RWPE1 (cell line): ENCODE data around the gene FOXA3.
A peak's percentile ranks its signal among the peaks of the same experiment; 100 is the strongest.

ENCODE experiments used
- CTCF ChIA-PET: fragments of 350-600 bp; sonication (Branson Sonifier 250); formaldehyde crosslinking; extraction: SDS; loops from one replicate; lab custom pipeline; 2021; lab: Yijun Ruan, JAX
- POLR2A ChIA-PET: fragments of 400-600 bp; formaldehyde crosslinking; extraction: SDS; loops from one replicate; lab custom pipeline; 2020; ENCODE audit warnings: antibody characterized with exemption; ENCODE audit not compliant: low non-redundant PET; lab: Yijun Ruan, JAX
- DNase-seq: peaks from one replicate; pipeline ENCODE4 v3.0.0; 2012; ENCODE audit warnings: low spot score
- H3K27ac ChIP-seq: fragments of 450-650 bp; 2 replicates; pipeline ENCODE4 v1.5.1; 2017
- TF ChIP-seq, protein P1 (sequence below): fragments of 450-650 bp; conservative IDR thresholded peaks from 2 replicates; pipeline ENCODE4 v1.5.1; 2017; ENCODE audit warnings: low read depth, mild to moderate bottlenecking

The FOXA3 gene

DNA sequence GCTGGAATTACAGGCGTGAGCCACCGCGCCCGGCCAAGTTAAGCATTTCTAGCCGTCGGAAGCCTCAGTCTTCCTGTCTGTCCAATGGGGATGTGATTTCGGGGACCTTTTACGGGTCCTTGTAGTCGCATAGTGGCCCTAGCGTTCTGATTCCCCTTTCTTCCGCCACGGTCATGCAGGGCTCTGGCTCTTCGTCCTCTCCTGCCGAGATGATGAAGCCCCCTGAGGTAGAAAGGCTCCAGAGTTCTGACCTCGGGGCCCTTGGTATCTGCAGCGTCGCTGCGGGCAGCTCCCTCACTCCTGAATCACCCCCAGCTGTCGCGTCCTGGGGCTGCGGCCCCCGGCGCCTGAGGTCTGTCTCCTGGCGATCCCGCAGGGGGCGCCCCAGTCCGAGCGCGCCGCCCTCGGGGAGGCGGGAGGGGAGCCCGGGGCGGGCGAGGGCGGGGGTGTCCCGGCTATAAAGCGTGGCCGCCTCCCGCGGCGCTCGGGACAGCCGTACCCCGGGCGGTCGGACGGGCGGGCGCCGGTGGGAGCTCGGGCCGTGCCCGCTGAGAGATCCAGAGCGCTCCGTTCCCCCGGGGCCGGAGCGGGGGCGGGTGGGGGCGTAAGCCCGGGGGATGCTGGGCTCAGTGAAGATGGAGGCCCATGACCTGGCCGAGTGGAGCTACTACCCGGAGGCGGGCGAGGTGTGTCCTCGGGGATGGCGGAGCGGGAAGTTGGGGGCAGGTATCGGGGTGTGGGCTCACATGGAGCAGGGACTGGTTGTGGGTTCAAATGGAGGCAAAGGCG is at the start of gene FOXA3:
Gene FOXA3 (plus strand): TSS at position 487 of the 789 bp plus-strand sequence. CDS start 131 bp downstream, at position 618.
- TF ChIP-seq, protein P1, sequence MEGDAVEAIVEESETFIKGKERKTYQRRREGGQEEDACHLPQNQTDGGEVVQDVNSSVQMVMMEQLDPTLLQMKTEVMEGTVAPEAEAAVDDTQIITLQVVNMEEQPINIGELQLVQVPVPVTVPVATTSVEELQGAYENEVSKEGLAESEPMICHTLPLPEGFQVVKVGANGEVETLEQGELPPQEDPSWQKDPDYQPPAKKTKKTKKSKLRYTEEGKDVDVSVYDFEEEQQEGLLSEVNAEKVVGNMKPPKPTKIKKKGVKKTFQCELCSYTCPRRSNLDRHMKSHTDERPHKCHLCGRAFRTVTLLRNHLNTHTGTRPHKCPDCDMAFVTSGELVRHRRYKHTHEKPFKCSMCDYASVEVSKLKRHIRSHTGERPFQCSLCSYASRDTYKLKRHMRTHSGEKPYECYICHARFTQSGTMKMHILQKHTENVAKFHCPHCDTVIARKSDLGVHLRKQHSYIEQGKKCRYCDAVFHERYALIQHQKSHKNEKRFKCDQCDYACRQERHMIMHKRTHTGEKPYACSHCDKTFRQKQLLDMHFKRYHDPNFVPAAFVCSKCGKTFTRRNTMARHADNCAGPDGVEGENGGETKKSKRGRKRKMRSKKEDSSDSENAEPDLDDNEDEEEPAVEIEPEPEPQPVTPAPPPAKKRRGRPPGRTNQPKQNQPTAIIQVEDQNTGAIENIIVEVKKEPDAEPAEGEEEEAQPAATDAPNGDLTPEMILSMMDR: peak; percentile 60
- DNase-seq: no peak
- CTCF ChIA-PET: interaction anchor here (0.6 to 1.7 kb wide), 6 partner anchors 17 to 186 kb away, joined by 3 to 8 read pairs (median 4); no protein-coding TSS in a partner anchor
- peak within 1 kb of the TSS; percentile 86 for H3K27ac ChIP-seq
- POLR2A ChIA-PET: no interaction called here

DNA sequence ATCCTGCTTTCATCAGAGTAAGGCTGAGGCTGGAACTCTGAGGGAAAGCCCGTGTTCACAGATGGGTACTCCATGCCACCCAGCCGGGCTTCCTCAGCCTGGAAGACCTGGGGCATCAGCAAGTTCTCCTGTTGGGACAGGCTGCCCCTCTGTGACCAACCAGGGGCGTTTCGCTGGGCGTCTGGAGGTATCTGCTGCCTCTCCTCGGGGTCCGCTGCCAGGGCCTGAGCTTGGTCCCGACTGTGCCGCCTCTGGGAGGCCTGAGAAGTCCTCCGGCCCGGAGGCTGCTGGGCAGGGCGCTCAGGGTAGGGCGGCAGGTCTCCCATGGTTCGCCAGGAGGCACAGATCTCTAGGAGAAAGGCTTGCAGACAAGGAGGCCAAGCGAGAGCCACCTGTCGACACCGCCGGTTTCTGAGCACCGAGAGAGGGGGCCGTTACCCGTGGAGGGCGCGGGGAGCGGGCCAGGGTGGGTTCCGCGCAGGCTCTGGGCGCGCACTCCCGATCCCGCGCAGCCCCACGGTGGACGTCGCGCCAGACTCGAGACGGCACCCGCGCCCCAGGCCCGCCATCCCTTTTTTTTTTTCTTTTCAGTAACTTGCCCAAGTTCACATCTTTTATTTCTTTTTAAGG is 49.2 kb upstream of the FOXA3 start, which contains the start of gene RSPH6A:
Gene RSPH6A (minus strand): TSS at position 458 of the 630 bp plus-strand sequence. CDS start 132 bp downstream, at position 326.
- DNase-seq: no peak
- CTCF ChIA-PET: no interaction called here
- TF ChIP-seq, protein P1: no peak
- POLR2A ChIA-PET: interaction anchor here (0.6 kb wide), 1 partner anchor 32 kb away, joined by 3 read pairs; no protein-coding TSS in a partner anchor
- peak within 1 kb of the TSS; percentile 75 for H3K27ac ChIP-seq

DNA sequence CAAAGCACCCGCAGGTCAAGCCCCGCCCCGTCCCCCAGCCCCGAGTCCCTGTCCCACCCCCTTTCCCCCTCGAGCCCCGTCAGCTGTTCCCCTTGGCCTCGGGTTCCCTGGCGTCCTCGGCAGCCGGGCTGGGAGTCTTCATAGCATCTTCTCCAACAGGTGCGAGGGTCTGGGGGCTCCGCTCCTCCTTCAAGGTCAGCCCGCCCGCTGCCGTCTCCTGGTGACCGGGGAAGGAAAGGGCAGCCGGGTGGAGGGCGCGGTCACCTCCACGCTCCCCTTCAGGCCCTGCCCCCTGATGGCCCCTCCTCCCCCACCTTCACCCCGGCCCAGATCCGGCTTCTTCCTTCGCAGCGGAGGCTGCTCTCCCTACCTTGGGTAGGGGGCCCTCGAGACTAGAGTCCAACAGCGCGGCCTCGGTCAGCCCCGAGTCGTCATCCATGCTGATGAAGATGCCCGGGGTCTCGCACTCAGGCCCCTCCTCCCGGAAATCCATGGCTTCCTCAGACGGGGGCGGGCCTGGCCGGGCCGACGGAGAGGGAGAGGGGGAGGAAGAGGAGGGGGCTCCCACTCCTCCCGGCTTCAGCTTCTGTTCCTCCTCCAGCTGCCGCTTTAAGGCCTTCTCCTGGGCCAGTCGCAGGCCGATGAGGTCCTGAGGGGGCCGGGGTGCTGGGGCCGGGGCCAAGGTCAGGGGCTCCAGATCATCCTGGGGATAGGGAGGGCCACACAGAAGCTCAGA is 48.5 kb upstream of the FOXA3 start:
- POLR2A ChIA-PET: no interaction called here
- no peak for DNase-seq
- CTCF ChIA-PET: interaction anchor here (0.6 to 1.9 kb wide), 2 partner anchors 16 to 37 kb away, joined by 3 to 9 read pairs; no protein-coding TSS in a partner anchor
- H3K27ac ChIP-seq: no peak overlapping the region
- TF ChIP-seq, protein P1: no peak

DNA sequence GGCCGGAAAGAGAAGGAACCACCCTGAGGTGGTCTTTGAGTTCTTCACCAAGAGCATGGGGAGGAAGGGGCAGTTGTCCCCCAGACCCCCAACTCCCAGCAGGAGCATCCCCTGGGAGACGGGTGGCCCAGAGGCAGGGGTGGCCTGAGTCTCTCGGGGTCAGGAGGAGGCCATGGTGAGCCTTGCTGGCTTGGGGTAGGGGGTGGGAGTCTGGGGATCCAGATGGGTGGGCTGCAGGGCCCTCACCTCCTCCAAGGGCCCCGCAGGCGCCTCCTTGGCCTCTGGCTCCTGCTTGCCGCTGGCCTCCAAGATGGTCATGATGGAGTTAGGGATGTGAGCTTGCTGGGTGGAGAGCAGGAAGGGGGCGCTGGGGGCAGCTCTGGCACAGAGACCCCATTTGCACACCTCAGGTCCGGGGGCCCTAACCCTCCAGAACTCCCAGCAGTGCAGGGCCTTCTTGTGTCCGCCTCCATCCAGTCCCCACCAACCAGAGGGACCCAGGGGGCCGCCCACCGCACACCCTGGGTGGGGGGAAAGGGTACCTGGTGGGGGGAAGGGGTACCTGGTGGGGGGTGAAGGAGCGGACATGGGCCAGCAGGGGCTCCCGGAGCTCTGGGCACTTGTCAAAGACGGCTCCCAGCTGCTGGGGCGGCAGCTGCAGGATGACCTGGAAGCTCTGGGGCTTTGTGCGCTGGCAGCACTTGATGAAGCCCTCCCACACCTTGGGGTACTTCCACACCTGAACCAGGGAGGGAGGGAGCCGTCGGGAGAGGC is 47.7 kb upstream of the FOXA3 start:
- ChIA-PET CTCF (interaction anchor here (0.6 to 1.9 kb wide), 25 partner anchors 11 to 250 kb away, joined by 3 to 20 read pairs (median 4); partner anchors contain the start of gene FOXA3), POLR2A (interaction anchor here (0.7 kb wide), 1 partner anchor 326 kb away, joined by 7 read pairs; no protein-coding TSS in a partner anchor)
- TF ChIP-seq, protein P1: no peak
- peak overlapping the region; percentile 43 for H3K27ac ChIP-seq
- DNase-seq: no peak

DNA sequence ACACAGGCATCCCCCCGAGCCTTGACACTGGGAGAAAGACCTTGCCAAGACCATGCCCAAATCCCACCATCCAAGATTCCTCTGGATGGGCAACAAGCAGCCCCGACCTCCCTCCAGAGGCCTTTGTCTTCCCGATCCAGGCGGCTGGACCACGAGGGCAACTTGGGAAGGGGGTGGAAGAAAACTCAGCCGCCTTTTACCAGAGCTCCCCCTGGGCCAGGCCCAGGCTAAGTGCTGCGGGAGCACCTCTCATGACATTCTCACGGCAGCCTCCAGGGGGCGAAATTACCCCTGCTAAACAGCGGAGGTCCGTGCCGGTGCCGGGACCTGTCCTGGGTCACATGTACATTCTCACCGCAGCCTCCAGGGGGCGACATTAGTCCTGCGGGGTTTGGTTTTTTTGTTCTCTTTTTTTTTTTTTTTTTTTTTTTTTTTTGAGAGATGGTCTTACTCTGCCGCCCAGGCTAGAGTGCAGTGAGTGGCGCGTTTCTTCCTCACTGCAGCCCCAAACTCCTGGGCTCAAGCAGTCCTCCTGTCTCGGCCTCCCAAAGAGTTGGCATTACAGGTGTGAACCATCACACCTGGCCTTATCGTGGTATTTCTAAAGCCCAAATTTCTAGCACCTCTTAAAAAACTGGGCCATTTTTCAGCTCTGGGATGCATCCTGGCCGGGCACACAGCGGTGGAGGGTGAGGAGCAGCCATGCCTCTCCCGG is 47.0 kb upstream of the FOXA3 start:
- TF ChIP-seq, protein P1: peak; percentile 97
- H3K27ac ChIP-seq: peak overlapping the region; percentile 70
- CTCF ChIA-PET: interaction anchor here (0.6 to 1.9 kb wide), 28 partner anchors 10 to 249 kb away, joined by 3 to 20 read pairs (median 4); partner anchors contain the start of gene FOXA3
- POLR2A ChIA-PET: interaction anchor here (0.7 kb wide), 1 partner anchor 325 kb away, joined by 7 read pairs; no protein-coding TSS in a partner anchor
- DNase-seq: peak; percentile 96
